Stomach (tissue), 9 donors: ENCODE data around the gene AFF4. TPM values are rescaled to one million over a fixed set of nuclear protein-coding genes. Genes with fewer than 3 reads are reported as not detected.

Experiments used
- DNase-seq, 2 donors: peaks; one replicate each; pipeline versions ENCODE4 v3.0.0 to v3.0.0-alpha.2; 2013 to 2019
- H3K27ac ChIP-seq, 5 donors: fragments of 200-600 bp in 4 of 5; sonication (generic) in 4 of 5; one replicate each; pipeline ENCODE4 v1.5.1; 2013 to 2019; ENCODE audit warnings: mild to moderate bottlenecking in 1 of 5, moderate library complexity in 1 of 5
- H3K27me3 ChIP-seq, 3 donors: fragments of 200-600 bp; sonication (generic); one replicate each; pipeline ENCODE4 v1.5.1; 2017 to 2019; ENCODE audit warnings: mixed run types in 1 of 3
- H3K36me3 ChIP-seq, 4 donors: fragments of 200-600 bp; sonication (generic); 1 replicate in 3 of 4; 2 replicates in 1 of 4; pipeline ENCODE4 v1.5.1; 2016 to 2019
- H3K4me1 ChIP-seq, 4 donors: fragments of 200-600 bp; sonication (generic); one replicate each; pipeline ENCODE4 v1.5.1; 2016 to 2019
- H3K4me3 ChIP-seq, 4 donors: fragments of 200-600 bp; sonication (generic) in 3 of 4; one replicate each; pipeline ENCODE4 v1.5.1; 2016 to 2019; ENCODE audit warnings: mild to moderate bottlenecking in 1 of 4
- H3K9me3 ChIP-seq, 4 donors: fragments of 200-600 bp; sonication (generic); one replicate each; pipeline ENCODE4 v1.5.1; 2016 to 2019
- CTCF ChIP-seq, 7 experiments: fragments of 450-650 bp in 4 of 7; fragments of 200-600 bp in 3 of 7; sonication (generic) in 3 of 7; IDR thresholded peaks; one replicate each; pipeline ENCODE4 v1.5.1; 2016 to 2019; ENCODE audit warnings: antibody characterized with exemption in 7 of 7, control low read depth in 2 of 7, mild to moderate bottlenecking in 1 of 7
- EP300 ChIP-seq: sonication (generic); formaldehyde crosslinking; IDR thresholded peaks from one replicate; pipeline ENCODE4 v1.6.1; 2017; ENCODE audit warnings: antibody characterized with exemption
- POLR2A ChIP-seq, 4 donors: fragments of 450-650 bp; IDR thresholded peaks; one replicate each; pipeline ENCODE4 v1.6.1; 2016; ENCODE audit warnings: antibody characterized with exemption in 4 of 4, control low read depth in 2 of 4, mild to moderate bottlenecking in 1 of 4, moderate library complexity in 1 of 4
- POLR2AphosphoS5 ChIP-seq, 3 donors: sonication (generic); formaldehyde crosslinking; IDR thresholded peaks; one replicate each; pipeline ENCODE4 v1.6.1; 2016; ENCODE audit warnings: antibody characterized with exemption in 3 of 3
- WGBS, 5 donors: extraction: QIAGEN DNeasy Blood & Tissue Kit in 3 of 5; methylation state at CpG; one replicate each; pipeline versions ENCODE4 v1.1.5 to v1.1.7; 2013 to 2018; 5-methylcytosine and 5-hydroxymethylcytosine counted together
- intact Hi-C: fragments of 100-400 bp; cut with DNase I; formaldehyde crosslinking; loops from one replicate; pipeline ENCODE4 v1.15.1; 2023; ENCODE audit warnings: low total_unique reads
- polyA plus RNA-seq, 3 donors: library from polyadenylated mRNA; stranded (reverse); fragments of 200-250 nt; gene quantifications; one replicate each; pipeline ENCODE4 v1.2.3, GENCODE V29; 2013
- total RNA-seq, 5 donors: library from RNA; depleted of rRNA; stranded (reverse); fragments of >200 nt; gene quantifications; one replicate each; pipeline versions ENCODE4 v1.1.0 to v1.2.3, GENCODE V29; 2014 to 2016
- donor health status: healthy with polysubstance abuse.
- donor health status: Bipolar disorder and iron deficiency.
- donor health status: healthy.

Gene AFF4
- total and polyA plus RNA-seq, 8 donors, result 7.0 to 133 (median 50.9) TPM

GRCh38 chr5:132849347-132849746, 114.1 kb downstream of the AFF4 start:
- Histone ChIP-seq H3K27me3 (no peaks in the 10 kb centered on the region), H3K36me3 (no peaks in the 10 kb centered on the region), H3K4me1 (peaks cover 0 to 21% (median 14%) of the 10 kb centered on the region in 4 donors), H3K9me3 (no peaks in the 10 kb centered on the region), H3K4me3 (no peak overlapping the region), H3K27ac (peak overlapping the region in 1 of 5 donors; percentile 47)
- no peak for DNase-seq
- WGBS, 5 donors, result 18 to 43% (median 28%) methylated on average over 1 of the region's 1 CpG
- TF ChIP-seq POLR2AphosphoS5 (IDR thresholded peaks at IDR 0.05) (peak in 1 of 3 donors; percentile 64), CTCF (IDR thresholded peaks at IDR 0.05) (no peak), POLR2A (IDR thresholded peaks at IDR 0.05) (no peak)
- intact Hi-C loops, result no loop called here

- 91 to 97% (median 94%) methylated on average over 8 of the region's 8 CpGs for WGBS, 5 donors
- H3K27me3 ChIP-seq, result no peaks in the 10 kb centered on the region
Measured at GRCh38 chr5:132848270-132848669, 115.2 kb downstream of the AFF4 start.

GRCh38 chr5:132841305-132841704, 122.1 kb downstream of the AFF4 start:
- H3K27me3 ChIP-seq, result no peaks in the 10 kb centered on the region
- H3K9me3 ChIP-seq, result no peaks in the 10 kb centered on the region
- intact Hi-C loops, result no loop called here
- peaks cover 9 to 38% (median 24%) of the 10 kb centered on the region in 4 donors for H3K4me1 ChIP-seq
- H3K27ac ChIP-seq, result peak overlapping the region in 1 of 5 donors; percentile 92
- 74 to 96% (median 90%) methylated on average over 4 of the region's 4 CpGs for WGBS, 5 donors
- no peaks in the 10 kb centered on the region for H3K36me3 ChIP-seq
- no peak for DNase-seq
- TF ChIP-seq CTCF (IDR thresholded peaks at IDR 0.05), result no peak
- TF ChIP-seq EP300, result no peak
- no peak for TF ChIP-seq POLR2AphosphoS5 (IDR thresholded peaks at IDR 0.05)
- TF ChIP-seq POLR2A (IDR thresholded peaks at IDR 0.05), result no peak
- H3K4me3 ChIP-seq, result no peak overlapping the region

More at GRCh38 chr5:132848270-132848669, 115.2 kb downstream of the AFF4 start:
- no peak overlapping the region for H3K27ac ChIP-seq
- TF ChIP-seq EP300 (no peak), POLR2AphosphoS5 (IDR thresholded peaks at IDR 0.05) (no peak), CTCF (IDR thresholded peaks at IDR 0.05) (no peak)
- no peak overlapping the region for H3K4me3 ChIP-seq
- H3K9me3 ChIP-seq, result no peaks in the 10 kb centered on the region
- no peaks in the 10 kb centered on the region for H3K36me3 ChIP-seq
- no peak for DNase-seq
- H3K4me1 ChIP-seq, result peaks cover 0 to 20% (median 7%) of the 10 kb centered on the region in 4 donors
- intact Hi-C loops, result no loop called here

GRCh38 chr5:132840896-132841295, 122.5 kb downstream of the AFF4 start:
- Histone ChIP-seq H3K4me3 (no peak overlapping the region), H3K27ac (peak overlapping the region in 3 of 5 donors; percentile 46 to 92 (median 77)), H3K36me3 (no peaks in the 10 kb centered on the region), H3K9me3 (no peaks in the 10 kb centered on the region), H3K4me1 (peaks cover 9 to 38% (median 24%) of the 10 kb centered on the region in 4 donors), H3K27me3 (no peaks in the 10 kb centered on the region)
- WGBS, 5 donors, result 15 to 79% (median 32%) methylated on average over 1 of the region's 1 CpG
- TF ChIP-seq POLR2AphosphoS5 (IDR thresholded peaks at IDR 0.05), result no peak
- TF ChIP-seq POLR2A (IDR thresholded peaks at IDR 0.05), result no peak
- no peak for TF ChIP-seq EP300
- TF ChIP-seq CTCF (IDR thresholded peaks at IDR 0.05), result no peak
- no peak for DNase-seq
- intact Hi-C loops, result no loop called here
